IMR-90 (cell line): ENCODE measurements around the gene ING2. TPM values are rescaled to one million over a fixed set of nuclear protein-coding genes. Genes with fewer than 3 reads are reported as not detected.

Source experiments
- ATAC-seq: fragments of 200-7000 bp; cut with Tn5 transposase; 2 replicates; pipeline ENCODE4 v1.9.1; 2020; ENCODE audit warnings: low read depth, mild to moderate bottlenecking, moderate library complexity
- BruUV-seq: library from RNA; stranded (reverse); fragments of 400-500 nt; replicated peaks from 2 replicates; lab custom pipeline; 2021; lab: Mats Ljungman, UMichigan
- CTCF ChIA-PET: fragments of 300-600 bp; formaldehyde crosslinking; extraction: SDS; loops from one replicate; lab custom pipeline; 2021; ENCODE audit warnings: antibody characterized with exemption; lab: Yijun Ruan, JAX
- POLR2A ChIA-PET: fragments of 300-600 bp; sonication (Branson Sonifier 250); formaldehyde crosslinking; loops from one replicate; lab custom pipeline; 2022; ENCODE audit warnings: antibody characterized with exemption; ENCODE audit not compliant: unreplicated experiment; lab: Charles Lee
- DNase-seq: peaks from one replicate; pipeline ENCODE4 v3.0.0; 2013
- H2AFZ ChIP-seq: replicated peaks from 2 replicates; pipeline ENCODE3; 2013; ENCODE audit warnings: low read length, mild to moderate bottlenecking; ENCODE audit not compliant: poor library complexity
- H2AK5ac ChIP-seq: 2 replicates; pipeline ENCODE4 v1.6.1; 2013; ENCODE audit warnings: low read depth, low read length, inconsistent platforms
- H2AK9ac ChIP-seq: replicated peaks from 2 replicates; pipeline ENCODE3; 2013; ENCODE audit warnings: mild to moderate bottlenecking, low read depth, low read length, moderate library complexity; ENCODE audit not compliant: poor library complexity
- H2BK120ac ChIP-seq: 2 replicates; pipeline ENCODE4 v1.6.1; 2013; ENCODE audit warnings: low read depth, low read length, inconsistent platforms
- H2BK15ac ChIP-seq: 3 replicates; pipeline ENCODE4 v1.6.1; 2013; ENCODE audit warnings: low read depth, low read length, inconsistent platforms
- H2BK20ac ChIP-seq: 2 replicates; pipeline ENCODE4 v1.6.1; 2013; ENCODE audit warnings: low read depth, mild to moderate bottlenecking, inconsistent platforms, low read length, moderate library complexity
- H2BK5ac ChIP-seq: 2 replicates; pipeline ENCODE4 v1.6.1; 2013; ENCODE audit warnings: mild to moderate bottlenecking, low read depth, low read length, inconsistent platforms; ENCODE audit not compliant: poor library complexity, severe bottlenecking
- H3K14ac ChIP-seq: replicated peaks from 2 replicates; pipeline ENCODE4 v1.6.1; 2013; ENCODE audit warnings: low read depth, low read length, inconsistent platforms
- H3K18ac ChIP-seq: 2 replicates; pipeline ENCODE4 v1.6.1; 2013; ENCODE audit warnings: low read depth, low read length, control low read depth
- H3K23ac ChIP-seq: 2 replicates; pipeline ENCODE4 v1.6.1; 2013; ENCODE audit warnings: low read depth, low read length, inconsistent platforms
- H3K27ac ChIP-seq: 2 replicates; pipeline ENCODE4 v1.5.1; 2013; ENCODE audit warnings: mild to moderate bottlenecking, control low read depth, low read length; ENCODE audit not compliant: insufficient read depth
- H3K27me3 ChIP-seq: 2 replicates; pipeline ENCODE4 v1.6.1; 2013; ENCODE audit warnings: low read length; ENCODE audit not compliant: control insufficient read depth, insufficient read depth
- H3K36me3 ChIP-seq: 2 replicates; pipeline ENCODE4 v1.6.1; 2013; ENCODE audit warnings: low read length, mixed read lengths; ENCODE audit not compliant: control insufficient read depth, insufficient read depth
- H3K4ac ChIP-seq: 2 replicates; pipeline ENCODE4 v1.6.1; 2013; ENCODE audit warnings: low read depth, low read length, inconsistent platforms
- H3K4me1 ChIP-seq: 2 replicates; pipeline ENCODE4 v1.6.1; 2013; ENCODE audit warnings: low read length, mixed read lengths; ENCODE audit not compliant: control insufficient read depth, insufficient read depth
- H3K4me2 ChIP-seq: 2 replicates; pipeline ENCODE4 v1.6.1; 2013; ENCODE audit warnings: low read depth, mild to moderate bottlenecking, control low read depth, low read length, moderate library complexity
- H3K4me3 ChIP-seq: 2 replicates; pipeline ENCODE4 v1.5.1; 2013; ENCODE audit warnings: low read depth, mild to moderate bottlenecking, control low read depth, low read length, moderate library complexity; ENCODE audit not compliant: insufficient read depth
- H3K56ac ChIP-seq: 2 replicates; pipeline ENCODE4 v1.6.1; 2013; ENCODE audit warnings: low read length, inconsistent platforms; ENCODE audit not compliant: insufficient read depth; ENCODE audit errors: extremely low read depth
- H3K79me1 ChIP-seq, 2 experiments: 2 replicates each; pipeline ENCODE4 v1.6.1; 2013; ENCODE audit warnings: low read length in 2 of 2, inconsistent platforms in 1 of 2, low read depth in 1 of 2
- H3K9ac ChIP-seq: 2 replicates; pipeline ENCODE4 v1.6.1; 2013; ENCODE audit warnings: low read depth, low read length, control low read depth
- H3K9me1 ChIP-seq: 2 replicates; pipeline ENCODE4 v1.6.1; 2013; ENCODE audit warnings: low read length, inconsistent platforms; ENCODE audit not compliant: insufficient read depth
- H3K9me3 ChIP-seq: 2 replicates; pipeline ENCODE4 v1.6.1; 2013; ENCODE audit warnings: low read length; ENCODE audit not compliant: control insufficient read depth, insufficient read depth
- H4K20me1 ChIP-seq: 2 replicates; pipeline ENCODE4 v1.6.1; 2013; ENCODE audit warnings: low read length, inconsistent platforms; ENCODE audit not compliant: insufficient read depth
- H4K5ac ChIP-seq: 2 replicates; pipeline ENCODE4 v1.6.1; 2013; ENCODE audit warnings: mild to moderate bottlenecking, low read depth, low read length, control low read depth
- H4K8ac ChIP-seq, 2 experiments: 2 replicates each; pipeline ENCODE4 v1.6.1; 2013; ENCODE audit warnings: low read depth in 2 of 2, low read length in 2 of 2, control low read depth in 1 of 2, inconsistent platforms in 1 of 2
- H4K91ac ChIP-seq: 2 replicates; pipeline ENCODE4 v1.6.1; 2013; ENCODE audit warnings: low read depth, low read length, inconsistent platforms; ENCODE audit not compliant: insufficient read depth
- BHLHE40 ChIP-seq: fragments of 150-350 bp; IDR thresholded peaks from 2 replicates; pipeline ENCODE4 v1.6.1; 2016; ENCODE audit warnings: mild to moderate bottlenecking, low read depth, low read length
- CEBPB ChIP-seq: IDR thresholded peaks from 2 replicates; pipeline ENCODE4 v1.6.1; 2012; ENCODE audit warnings: low read depth, low read length, improper control_type of control experiment
- CHD1 ChIP-seq: IDR thresholded peaks from 2 replicates; pipeline ENCODE4 v1.6.1; 2012; ENCODE audit warnings: low read depth, low read length, improper control_type of control experiment
- FOS ChIP-seq: fragments of 150-350 bp; IDR thresholded peaks from 2 replicates; pipeline ENCODE4 v1.6.1; 2016; ENCODE audit warnings: low read depth, low read length
- MAFK ChIP-seq: IDR thresholded peaks from 2 replicates; pipeline ENCODE4 v1.6.1; 2012; ENCODE audit warnings: low read depth, low read length, improper control_type of control experiment
- MAZ ChIP-seq: IDR thresholded peaks from 2 replicates; pipeline ENCODE4 v1.6.1; 2012; ENCODE audit warnings: low read depth, mild to moderate bottlenecking, low read length, improper control_type of control experiment, moderate library complexity, borderline replicate concordance
- MXI1 ChIP-seq: IDR thresholded peaks from 2 replicates; pipeline ENCODE4 v1.6.1; 2012; ENCODE audit warnings: low read depth, mild to moderate bottlenecking, low read length, moderate library complexity, borderline replicate concordance
- NFE2L2 ChIP-seq: fragments of 150-350 bp; IDR thresholded peaks from 2 replicates; pipeline ENCODE4 v1.6.1; 2016; ENCODE audit warnings: low read depth, mild to moderate bottlenecking, low read length
- POLR2A ChIP-seq: IDR thresholded peaks from 2 replicates; pipeline ENCODE4 v1.6.1; 2012; ENCODE audit warnings: mild to moderate bottlenecking, low read depth, low read length
- RAD21 ChIP-seq: IDR thresholded peaks from 2 replicates; pipeline ENCODE4 v1.6.1; 2012; ENCODE audit warnings: low read length, improper control_type of control experiment
- RCOR1 ChIP-seq: IDR thresholded peaks from 2 replicates; pipeline ENCODE4 v1.6.1; 2012; ENCODE audit warnings: mild to moderate bottlenecking, low read length, improper control_type of control experiment; ENCODE audit not compliant: insufficient replicate concordance
- RFX5 ChIP-seq: IDR thresholded peaks from 2 replicates; pipeline ENCODE4 v1.8.0; 2012; ENCODE audit warnings: low read depth, mild to moderate bottlenecking, low read length, moderate library complexity
- SMC3 ChIP-seq: fragments of 150-350 bp; IDR thresholded peaks from 2 replicates; pipeline ENCODE4 v1.6.1; 2016; ENCODE audit warnings: low read depth, mild to moderate bottlenecking, antibody characterized with exemption, low read length, moderate library complexity
- WGBS, 2 experiments: methylation state at CpG; one replicate each; pipeline versions ENCODE4 v1.1.5 to v1.1.7; 2013; ENCODE audit warnings: missing lambda C conversion rate in 2 of 2; ENCODE audit not compliant: insufficient read length in 1 of 2; ENCODE audit errors: extremely low coverage in 2 of 2; 5-methylcytosine and 5-hydroxymethylcytosine counted together
- dilution Hi-C: fragments of 300-500 bp; cut with HindIII; formaldehyde crosslinking; loops from one replicate; pipeline ENCODE4 v1.14.3; 2018; ENCODE audit warnings: low sequenced_read_pairs; ENCODE audit not compliant: unreplicated experiment
- in situ Hi-C: fragments of 300-500 bp; cut with MboI; formaldehyde crosslinking; loops from 3 replicates; pipeline ENCODE4 v1.14.3; 2019; ENCODE audit warnings: low sequenced_read_pairs, inconsistent platforms, mixed read lengths
- intact Hi-C: fragments of 100-400 bp; cut with micrococcal nuclease; formaldehyde crosslinking; loops from 2 replicates; pipeline ENCODE4 v1.10.0; 2022
- polyA plus RNA-seq, 3 experiments: library from polyadenylated mRNA; depleted of rRNA; stranded (reverse); fragments of >200 nt; gene quantifications; 2 replicates each; pipeline ENCODE4 v1.2.3, GENCODE V29; 2012; ENCODE audit warnings: low replicate concordance in 1 of 3
- total RNA-seq: library from RNA; depleted of rRNA; stranded (reverse); fragments of >200 nt; gene quantifications from 2 replicates; pipeline ENCODE4 v1.2.3, GENCODE V29; 2012
- TF ChIP-seq, protein P1 (sequence below): fragments of 150-350 bp; IDR thresholded peaks from 2 replicates; pipeline ENCODE4 v1.6.1; 2017; ENCODE audit warnings: mild to moderate bottlenecking, antibody characterized with exemption, low read length, low read depth
- TF ChIP-seq, protein P2 (sequence below): fragments of 150-350 bp; IDR thresholded peaks from 2 replicates; pipeline ENCODE4 v1.6.1; 2016; ENCODE audit warnings: low read depth, mild to moderate bottlenecking, low read length, moderate library complexity, borderline replicate concordance
- TF ChIP-seq, protein P3 (sequence below): conservative IDR thresholded peaks from 2 replicates; pipeline ENCODE4 v1.5.1; 2012; ENCODE audit warnings: mild to moderate bottlenecking, low read depth, low read length, improper control_type of control experiment

Gene ING2
- total and polyA plus RNA-seq, 2 of the 4 experiments (the other 2 are of a cell fraction), result 2.5 to 9.5 TPM

DNA sequence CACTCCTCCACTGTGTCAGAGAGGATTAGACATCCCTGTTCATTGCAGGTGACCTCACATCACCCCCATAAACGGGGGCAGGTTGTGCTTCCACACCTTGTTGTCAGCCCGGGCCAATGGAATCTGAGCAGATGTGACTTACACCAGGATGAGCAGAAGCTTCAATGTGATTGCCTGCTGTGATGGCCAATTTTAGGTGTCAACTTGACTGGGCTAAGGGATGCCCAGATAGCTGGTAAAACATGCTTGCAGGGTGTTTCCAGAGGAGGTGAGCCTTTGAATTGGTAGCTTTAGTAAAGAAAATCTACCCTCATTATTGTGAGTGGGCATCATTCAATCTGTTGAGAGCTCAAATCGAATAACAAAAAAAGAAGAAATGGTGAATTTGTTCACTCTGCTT is 52.1 kb downstream of the ING2 start:
- H3K9ac ChIP-seq, result no peak overlapping the region
- no peak overlapping the region for H2BK20ac ChIP-seq
- no peak overlapping the region for H2BK120ac ChIP-seq
- peaks cover 4% of the 10 kb centered on the region for H3K9me3 ChIP-seq
- H2BK15ac ChIP-seq, result no peak overlapping the region
- no peak overlapping the region for H3K23ac ChIP-seq
- no peak for ATAC-seq
- no peak overlapping the region for H3K56ac ChIP-seq
- H3K27ac ChIP-seq, result no peak overlapping the region
- no peak overlapping the region for H3K4me3 ChIP-seq
- no TSS peak for BruUV-seq
- no CpG with 5 or more reads among the region's 3 CpGs for WGBS, 2 experiments
- H3K14ac ChIP-seq, result no peak overlapping the region
- in situ Hi-C loops (no loop called here), dilution Hi-C loops (no loop called here), intact Hi-C loops (no loop called here)
- no peak overlapping the region for H4K5ac ChIP-seq
- no peak overlapping the region for H4K91ac ChIP-seq
- no peak overlapping the region for H3K18ac ChIP-seq
- H2AFZ ChIP-seq, result no peak overlapping the region
- no peak overlapping the region for H3K4ac ChIP-seq
- no peak overlapping the region for H2AK9ac ChIP-seq
- H2BK5ac ChIP-seq, result no peak overlapping the region
- ChIA-PET POLR2A (no interaction called here), CTCF (interaction anchor here (0.6 kb wide), 1 partner anchor 44 kb away, joined by 3 read pairs; no protein-coding TSS in a partner anchor)
- TF ChIP-seq CHD1 (no peak), MXI1 (no peak), FOS (no peak), MAZ (no peak), CEBPB (no peak), NFE2L2 (no peak), POLR2A (no peak), SMC3 (no peak), RCOR1 (no peak), BHLHE40 (no peak), MAFK (no peak), RFX5 (no peak), RAD21 (no peak)
- TF ChIP-seq, protein P1, sequence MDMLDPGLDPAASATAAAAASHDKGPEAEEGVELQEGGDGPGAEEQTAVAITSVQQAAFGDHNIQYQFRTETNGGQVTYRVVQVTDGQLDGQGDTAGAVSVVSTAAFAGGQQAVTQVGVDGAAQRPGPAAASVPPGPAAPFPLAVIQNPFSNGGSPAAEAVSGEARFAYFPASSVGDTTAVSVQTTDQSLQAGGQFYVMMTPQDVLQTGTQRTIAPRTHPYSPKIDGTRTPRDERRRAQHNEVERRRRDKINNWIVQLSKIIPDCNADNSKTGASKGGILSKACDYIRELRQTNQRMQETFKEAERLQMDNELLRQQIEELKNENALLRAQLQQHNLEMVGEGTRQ, result no peak
- TF ChIP-seq, protein P2, sequence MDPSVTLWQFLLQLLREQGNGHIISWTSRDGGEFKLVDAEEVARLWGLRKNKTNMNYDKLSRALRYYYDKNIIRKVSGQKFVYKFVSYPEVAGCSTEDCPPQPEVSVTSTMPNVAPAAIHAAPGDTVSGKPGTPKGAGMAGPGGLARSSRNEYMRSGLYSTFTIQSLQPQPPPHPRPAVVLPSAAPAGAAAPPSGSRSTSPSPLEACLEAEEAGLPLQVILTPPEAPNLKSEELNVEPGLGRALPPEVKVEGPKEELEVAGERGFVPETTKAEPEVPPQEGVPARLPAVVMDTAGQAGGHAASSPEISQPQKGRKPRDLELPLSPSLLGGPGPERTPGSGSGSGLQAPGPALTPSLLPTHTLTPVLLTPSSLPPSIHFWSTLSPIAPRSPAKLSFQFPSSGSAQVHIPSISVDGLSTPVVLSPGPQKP, result no peak
- TF ChIP-seq, protein P3, sequence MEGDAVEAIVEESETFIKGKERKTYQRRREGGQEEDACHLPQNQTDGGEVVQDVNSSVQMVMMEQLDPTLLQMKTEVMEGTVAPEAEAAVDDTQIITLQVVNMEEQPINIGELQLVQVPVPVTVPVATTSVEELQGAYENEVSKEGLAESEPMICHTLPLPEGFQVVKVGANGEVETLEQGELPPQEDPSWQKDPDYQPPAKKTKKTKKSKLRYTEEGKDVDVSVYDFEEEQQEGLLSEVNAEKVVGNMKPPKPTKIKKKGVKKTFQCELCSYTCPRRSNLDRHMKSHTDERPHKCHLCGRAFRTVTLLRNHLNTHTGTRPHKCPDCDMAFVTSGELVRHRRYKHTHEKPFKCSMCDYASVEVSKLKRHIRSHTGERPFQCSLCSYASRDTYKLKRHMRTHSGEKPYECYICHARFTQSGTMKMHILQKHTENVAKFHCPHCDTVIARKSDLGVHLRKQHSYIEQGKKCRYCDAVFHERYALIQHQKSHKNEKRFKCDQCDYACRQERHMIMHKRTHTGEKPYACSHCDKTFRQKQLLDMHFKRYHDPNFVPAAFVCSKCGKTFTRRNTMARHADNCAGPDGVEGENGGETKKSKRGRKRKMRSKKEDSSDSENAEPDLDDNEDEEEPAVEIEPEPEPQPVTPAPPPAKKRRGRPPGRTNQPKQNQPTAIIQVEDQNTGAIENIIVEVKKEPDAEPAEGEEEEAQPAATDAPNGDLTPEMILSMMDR, result no peak
- H4K8ac ChIP-seq, result no peak overlapping the region
- H3K9me1 ChIP-seq, result no peaks in the 10 kb centered on the region
- no peak overlapping the region for H3K4me2 ChIP-seq
- peaks cover 2% of the 10 kb centered on the region for H3K27me3 ChIP-seq
- no peaks in the 10 kb centered on the region for H3K79me1 ChIP-seq
- no peaks in the 10 kb centered on the region for H3K36me3 ChIP-seq
- DNase-seq, result no peak
- H4K20me1 ChIP-seq, result no peaks in the 10 kb centered on the region
- no peaks in the 10 kb centered on the region; the same call in 1 of the 2 replicates for H3K4me1 ChIP-seq
- no peak overlapping the region for H2AK5ac ChIP-seq
